ENCODE results near the gene SDCCAG8.
"Not testable (repeated sequence)": the region's sequence is repeated elsewhere in the genome, so short reads cannot be mapped to it uniquely, and the experiment has no call there.

Gene SDCCAG8

DNA sequence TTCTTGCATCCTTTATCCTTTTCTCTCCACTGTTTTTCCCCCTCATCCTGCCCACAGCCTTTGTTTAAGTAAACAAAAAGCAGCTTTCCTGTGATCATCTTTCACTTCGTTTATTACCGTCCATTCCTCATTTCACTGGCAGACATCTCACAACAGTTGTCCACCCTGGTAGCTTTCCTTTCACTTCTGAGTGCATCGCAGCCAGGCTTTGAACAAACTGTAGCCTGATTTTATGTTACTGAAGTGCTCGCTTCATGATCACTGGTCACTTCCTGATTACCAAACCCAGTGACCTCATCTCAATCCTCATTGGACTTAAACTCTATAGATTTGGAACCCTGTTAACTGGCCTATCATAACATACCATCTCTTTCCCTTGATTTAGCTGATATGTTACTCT, 67.7 kb downstream of the SDCCAG8 start:
- DNase-seq (ENCODE audit: extremely low read depth in 1 of 2, low read depth in 1 of 2): no peak

GRCh38 chr1:243325305-243325890, 69.6 kb downstream of the SDCCAG8 start:
- no peak for DNase-seq (ENCODE audit: extremely low read depth in 1 of 2, low read depth in 1 of 2)

DNA sequence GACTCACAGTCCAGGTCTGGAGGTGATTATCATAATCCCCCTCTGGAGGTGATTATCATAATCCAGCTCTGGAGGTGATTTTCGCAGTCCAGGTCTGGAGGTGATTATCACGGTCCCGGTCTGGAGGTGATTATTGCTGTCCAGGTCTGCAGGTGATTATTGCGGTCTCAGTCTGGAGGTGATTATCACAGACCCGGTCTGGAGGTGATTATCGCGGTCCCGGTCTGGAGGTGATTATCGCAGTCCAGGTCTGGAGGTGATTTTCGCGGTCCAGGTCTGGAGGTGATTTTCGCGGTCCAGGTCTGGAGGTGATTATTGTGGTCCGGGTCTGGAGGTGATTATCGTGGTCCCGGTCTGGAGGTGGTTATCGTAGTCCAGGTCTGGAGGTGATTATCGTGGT, 76.6 kb downstream of the SDCCAG8 start:
- DNase-seq (ENCODE audit: extremely low read depth in 1 of 2, low read depth in 1 of 2): no peak

GRCh38 chr1:243335292-243335691, 79.5 kb downstream of the SDCCAG8 start:
- DNase-seq (ENCODE audit: extremely low read depth in 1 of 2, low read depth in 1 of 2): no peak

DNA sequence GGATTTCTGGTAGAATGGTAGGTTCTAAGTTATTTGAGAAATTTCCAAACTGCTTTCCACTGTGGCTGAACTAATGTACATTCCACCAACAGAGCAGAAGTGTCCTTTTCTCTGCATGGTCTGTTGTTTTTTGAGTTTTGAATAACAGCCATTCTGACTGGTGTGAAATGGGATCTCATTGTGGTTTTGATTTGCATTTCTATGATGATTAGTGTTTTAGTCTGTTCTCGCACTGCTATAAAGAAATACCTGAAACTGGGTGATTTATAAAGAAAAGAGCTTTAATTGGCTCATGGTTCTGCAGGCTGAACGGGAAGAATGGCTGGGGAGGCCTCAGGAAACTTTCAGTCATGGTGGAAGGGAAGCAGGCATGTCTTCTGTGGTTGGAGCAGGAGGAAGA, 80.3 kb downstream of the SDCCAG8 start:
- DNase-seq (ENCODE audit: extremely low read depth in 1 of 2, low read depth in 1 of 2): no peak

- DNase-seq (ENCODE audit: extremely low read depth in 1 of 2, low read depth in 1 of 2): not testable (repeated sequence)
Measured at GRCh38 chr1:243338848-243339247, 83.0 kb downstream of the SDCCAG8 start.

GRCh38 chr1:243341074-243341473, 85.2 kb downstream of the SDCCAG8 start:
- no peak for DNase-seq (ENCODE audit: extremely low read depth in 1 of 2, low read depth in 1 of 2)

- DNase-seq (ENCODE audit: extremely low read depth in 1 of 2, low read depth in 1 of 2): no peak
Measured at GRCh38 chr1:243343970-243344937, 88.4 kb downstream of the SDCCAG8 start.

DNA sequence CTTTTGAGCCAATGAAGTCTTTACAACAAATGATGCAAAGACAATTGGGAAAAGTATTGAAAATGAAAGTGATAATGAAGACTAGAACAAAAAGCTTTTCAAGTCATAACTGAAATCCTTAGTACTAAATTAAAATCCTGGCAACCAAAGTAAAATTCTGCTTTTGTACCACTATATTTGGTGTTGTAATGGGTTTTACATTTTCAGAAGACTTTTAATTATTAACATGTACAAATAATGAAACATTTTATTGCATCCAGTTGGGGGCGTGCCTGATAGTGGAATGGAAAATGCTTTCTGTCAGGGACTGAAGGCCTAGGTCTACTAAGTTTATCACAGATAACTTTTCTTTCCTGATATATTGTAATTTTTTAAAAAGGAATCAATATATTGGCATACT, 89.4 kb downstream of the SDCCAG8 start:
- no peak for DNase-seq (ENCODE audit: extremely low read depth in 1 of 2, low read depth in 1 of 2)

- no peak for DNase-seq (ENCODE audit: extremely low read depth in 1 of 2, low read depth in 1 of 2)
Measured at GRCh38 chr1:243346016-243346415, 90.2 kb downstream of the SDCCAG8 start.

DNA sequence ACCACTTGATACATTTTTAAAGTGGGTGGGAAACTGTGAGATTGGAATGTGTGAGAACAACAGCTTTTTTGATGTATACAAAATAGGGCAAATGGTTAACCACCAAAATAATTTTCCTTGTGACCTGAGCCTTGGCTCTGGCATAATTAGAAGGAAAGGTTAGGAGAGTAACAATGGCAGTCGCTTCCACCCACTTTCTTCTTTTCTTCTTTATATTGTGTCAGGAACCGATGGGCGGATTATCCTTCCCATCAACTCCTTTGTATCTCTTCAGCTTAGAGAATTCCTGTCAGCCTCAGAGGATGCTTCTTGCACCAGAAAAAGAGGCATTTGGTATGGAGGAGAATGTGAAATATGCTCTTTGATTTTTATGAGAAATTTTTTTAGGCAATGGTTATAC, 90.6 kb downstream of the SDCCAG8 start:
- DNase-seq (ENCODE audit: extremely low read depth in 1 of 2, low read depth in 1 of 2): no peak

DNA sequence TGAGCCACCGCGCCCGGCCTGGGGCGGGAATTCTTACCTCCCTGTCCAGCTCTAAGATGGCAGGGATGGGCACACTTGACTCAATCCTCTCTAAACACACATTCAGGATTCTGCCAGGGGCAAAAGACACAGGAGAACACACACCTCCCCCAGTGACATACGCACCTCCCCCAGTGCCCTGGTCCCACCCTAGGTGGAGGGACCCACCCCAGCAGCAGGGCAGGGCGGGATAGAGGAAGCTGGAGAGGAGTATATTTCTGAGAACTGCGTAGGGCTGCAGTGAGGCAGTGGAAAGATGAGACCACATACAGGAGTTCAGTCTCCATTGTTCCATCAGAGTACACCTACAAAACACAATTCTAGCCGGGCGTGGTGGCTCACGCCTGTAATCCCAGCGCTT, 92.5 kb downstream of the SDCCAG8 start:
- no peak for DNase-seq (ENCODE audit: extremely low read depth in 1 of 2, low read depth in 1 of 2)

- DNase-seq (ENCODE audit: extremely low read depth in 1 of 2, low read depth in 1 of 2): no peak
Measured at GRCh38 chr1:243349128-243349527, 93.3 kb downstream of the SDCCAG8 start.

- no peak for DNase-seq (ENCODE audit: extremely low read depth in 1 of 2, low read depth in 1 of 2)
Measured at GRCh38 chr1:243351337-243351736, 95.5 kb downstream of the SDCCAG8 start.

- DNase-seq (ENCODE audit: extremely low read depth in 1 of 2, low read depth in 1 of 2): no peak
Measured at GRCh38 chr1:243354511-243355153, 98.8 kb downstream of the SDCCAG8 start.

DNA sequence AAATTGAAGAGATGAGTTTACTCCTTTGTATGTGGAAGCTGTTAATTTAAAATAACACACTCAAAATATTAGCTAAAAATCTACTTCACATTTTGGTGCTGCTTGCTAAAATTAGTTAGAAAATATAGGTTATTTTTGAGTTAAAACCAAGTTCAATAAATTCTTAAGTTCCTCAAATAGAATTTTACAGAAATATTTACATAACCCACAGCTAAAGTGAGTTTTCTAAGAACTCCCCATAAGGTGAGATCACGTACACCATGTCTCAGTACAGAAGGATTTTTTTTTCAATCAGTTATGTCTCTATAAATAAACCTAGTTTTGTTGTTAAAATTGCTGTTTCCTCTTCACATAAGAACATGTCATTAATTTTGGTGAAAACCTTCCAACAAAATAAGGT, 108.0 kb downstream of the SDCCAG8 start:
- no peak for DNase-seq (ENCODE audit: extremely low read depth in 1 of 2, low read depth in 1 of 2)

GRCh38 chr1:243364330-243364729, 108.5 kb downstream of the SDCCAG8 start:
- no peak for DNase-seq (ENCODE audit: extremely low read depth in 1 of 2, low read depth in 1 of 2)

DNA sequence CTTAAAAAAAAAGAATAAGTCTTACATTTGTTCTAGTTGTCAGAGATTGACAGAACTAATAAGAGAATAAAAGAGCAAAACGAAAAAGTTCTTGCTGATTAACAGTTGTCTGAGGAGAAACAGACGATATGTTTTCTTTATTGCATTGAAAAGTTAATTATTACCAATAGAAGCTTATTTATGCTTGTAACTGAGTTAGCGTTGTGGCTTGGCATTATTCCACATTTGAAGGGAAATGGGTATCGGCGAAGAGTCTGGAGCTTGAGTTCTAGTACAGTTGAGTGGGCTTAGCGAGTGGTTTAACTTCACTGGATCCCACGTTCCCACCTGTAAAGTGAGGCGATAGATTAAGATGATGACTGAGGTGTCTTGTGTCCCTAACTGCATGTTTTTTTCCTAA, 109.0 kb downstream of the SDCCAG8 start:
- DNase-seq (ENCODE audit: extremely low read depth in 1 of 2, low read depth in 1 of 2): no peak

DNA sequence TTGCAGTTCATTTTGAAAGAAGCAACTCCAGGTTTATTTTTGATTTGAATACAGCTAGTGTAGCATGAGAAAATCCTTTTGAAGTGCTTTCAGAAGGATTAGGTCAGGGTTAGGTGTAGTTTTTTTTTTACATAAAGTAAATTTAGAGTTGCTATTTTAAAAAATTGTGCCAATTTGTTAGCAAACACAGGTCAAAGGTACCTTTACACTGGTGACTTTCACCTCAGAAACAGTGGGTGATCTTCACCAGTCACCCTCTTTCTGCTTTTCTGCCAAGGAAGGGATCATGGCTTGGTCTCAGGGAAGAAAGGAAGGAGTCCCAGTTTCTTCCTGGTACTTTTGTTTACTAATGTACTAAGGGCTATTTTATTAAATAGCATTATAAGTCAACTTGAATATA, 111.5 kb downstream of the SDCCAG8 start:
- DNase-seq (ENCODE audit: extremely low read depth in 1 of 2, low read depth in 1 of 2): no peak

DNA sequence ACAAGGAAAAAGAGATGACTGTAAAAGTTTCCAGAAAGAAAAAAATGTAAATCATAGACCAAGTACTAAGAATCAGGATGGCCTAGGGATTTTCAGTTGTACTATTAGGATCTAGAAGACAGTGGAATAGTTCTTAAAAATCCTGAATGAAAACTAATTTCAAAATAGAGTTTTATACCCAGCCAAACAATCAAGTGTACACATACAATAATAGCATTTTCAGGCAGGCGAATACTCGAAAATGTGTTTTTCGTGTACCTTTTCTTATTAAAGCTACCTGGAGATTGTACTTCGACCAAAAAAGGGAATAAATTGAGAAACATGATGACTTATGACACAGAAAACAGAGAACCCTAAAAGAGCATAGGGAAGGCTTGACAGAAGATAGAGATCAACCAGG, 118.6 kb downstream of the SDCCAG8 start:
- no peak for DNase-seq (ENCODE audit: extremely low read depth in 1 of 2, low read depth in 1 of 2)

DNA sequence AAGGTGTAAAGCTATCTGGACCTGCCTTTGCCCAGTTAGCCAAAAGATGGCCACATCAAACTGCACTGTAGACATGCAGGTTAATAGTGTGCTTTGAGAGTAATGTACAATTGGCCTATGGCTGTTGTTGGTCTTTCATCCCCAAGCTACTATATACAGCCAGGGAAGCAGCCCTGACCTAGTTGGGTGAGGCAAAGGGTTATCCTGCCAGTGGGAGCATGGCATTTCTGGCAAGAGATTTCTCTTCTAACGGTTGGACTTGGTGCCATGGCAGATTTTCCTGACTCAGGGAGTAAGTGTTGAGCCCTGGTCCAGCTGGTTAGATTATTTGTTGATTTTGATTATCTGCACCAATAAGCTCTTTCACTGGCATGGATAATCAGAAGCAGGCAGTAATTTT, 119.8 kb downstream of the SDCCAG8 start:
- DNase-seq (ENCODE audit: extremely low read depth in 1 of 2, low read depth in 1 of 2): no peak

DNA sequence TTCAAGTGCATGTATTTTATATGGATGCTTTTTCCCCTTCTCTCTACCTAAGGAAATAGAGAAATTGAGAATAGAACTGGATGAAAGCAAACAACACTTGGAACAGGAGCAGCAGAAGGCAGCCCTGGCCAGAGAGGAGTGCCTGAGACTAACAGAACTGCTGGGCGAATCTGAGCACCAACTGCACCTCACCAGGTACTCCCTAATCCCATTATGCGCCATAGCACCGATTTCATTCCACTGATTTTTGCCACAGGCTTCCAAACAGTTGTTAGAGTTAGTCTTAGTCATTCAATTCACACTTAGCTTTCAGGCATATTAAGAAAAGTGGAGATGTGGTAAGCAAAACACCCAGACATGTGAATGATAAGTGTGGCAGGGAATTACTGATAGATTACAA, 122.8 kb downstream of the SDCCAG8 start:
- no peak for DNase-seq (ENCODE audit: extremely low read depth in 1 of 2, low read depth in 1 of 2)

All from activated CD8-positive, alpha-beta memory T cell treated with anti-CD3 and anti-CD28 coated beads for 1 hour (primary cell).